Sigmoid colon (tissue), 3 donors: Measurements from ENCODE around the gene PNKP.

ENCODE experiments used
- POLR2A ChIP-seq, 2 donors: fragments of 450-650 bp; IDR thresholded peaks; one replicate each; pipeline ENCODE4 v1.6.1; 2016; ENCODE audit warnings: antibody characterized with exemption in 2 of 2, mild to moderate bottlenecking in 2 of 2, moderate library complexity in 2 of 2
- TF ChIP-seq, protein P1 (sequence below), 4 experiments: fragments of 450-650 bp in 3 of 4; fragments of 200-600 bp in 1 of 4; IDR thresholded peaks; one replicate each; pipeline ENCODE4 v1.5.1; 2016 to 2019; ENCODE audit warnings: antibody characterized with exemption in 4 of 4, mild to moderate bottlenecking in 3 of 4, moderate library complexity in 2 of 4

- TF ChIP-seq, protein P1, sequence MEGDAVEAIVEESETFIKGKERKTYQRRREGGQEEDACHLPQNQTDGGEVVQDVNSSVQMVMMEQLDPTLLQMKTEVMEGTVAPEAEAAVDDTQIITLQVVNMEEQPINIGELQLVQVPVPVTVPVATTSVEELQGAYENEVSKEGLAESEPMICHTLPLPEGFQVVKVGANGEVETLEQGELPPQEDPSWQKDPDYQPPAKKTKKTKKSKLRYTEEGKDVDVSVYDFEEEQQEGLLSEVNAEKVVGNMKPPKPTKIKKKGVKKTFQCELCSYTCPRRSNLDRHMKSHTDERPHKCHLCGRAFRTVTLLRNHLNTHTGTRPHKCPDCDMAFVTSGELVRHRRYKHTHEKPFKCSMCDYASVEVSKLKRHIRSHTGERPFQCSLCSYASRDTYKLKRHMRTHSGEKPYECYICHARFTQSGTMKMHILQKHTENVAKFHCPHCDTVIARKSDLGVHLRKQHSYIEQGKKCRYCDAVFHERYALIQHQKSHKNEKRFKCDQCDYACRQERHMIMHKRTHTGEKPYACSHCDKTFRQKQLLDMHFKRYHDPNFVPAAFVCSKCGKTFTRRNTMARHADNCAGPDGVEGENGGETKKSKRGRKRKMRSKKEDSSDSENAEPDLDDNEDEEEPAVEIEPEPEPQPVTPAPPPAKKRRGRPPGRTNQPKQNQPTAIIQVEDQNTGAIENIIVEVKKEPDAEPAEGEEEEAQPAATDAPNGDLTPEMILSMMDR (IDR thresholded peaks at IDR 0.05) = no peak
- no peak for TF ChIP-seq POLR2A (IDR thresholded peaks at IDR 0.05)
Measured at GRCh38 chr19:49827034-49827433, 40.3 kb downstream of the PNKP start.
